B cell (primary cell): Measurements from ENCODE around the gene ZNF385D. TPM values are rescaled to one million over a fixed set of nuclear protein-coding genes. Genes with fewer than 3 reads are reported as not detected.

Experiments
- ATAC-seq: fragments of 200-7000 bp; cut with Tn5 transposase; one replicate; pipeline ENCODE4 v1.10.0; 2021; ENCODE audit warnings: low read depth, mild to moderate bottlenecking, moderate number of reproducible peaks, moderate library complexity
- CTCF ChIA-PET: fragments of 350-600 bp; sonication (Branson Sonifier 250); formaldehyde crosslinking; loops from one replicate; lab custom pipeline; 2021; ENCODE audit warnings: antibody characterized with exemption, inconsistent platforms; lab: Charles Lee
- POLR2A ChIA-PET: fragments of 350-600 bp; sonication (Branson Sonifier 250); formaldehyde crosslinking; loops from one replicate; lab custom pipeline; 2021; ENCODE audit warnings: antibody characterized with exemption; lab: Charles Lee
- DNase-seq: peaks from one replicate; pipeline ENCODE4 v3.0.0; 2013
- H2AFZ ChIP-seq: 2 replicates; pipeline ENCODE4 v1.6.1; 2012; ENCODE audit warnings: mild to moderate bottlenecking, low read depth, low read length; ENCODE audit not compliant: insufficient read depth, poor library complexity, severe bottlenecking
- H3K27ac ChIP-seq, 2 donors: 1 replicate in 1 of 2; 2 replicates in 1 of 2; pipeline ENCODE4 v1.5.1; 2012 to 2013; ENCODE audit warnings: low read length in 2 of 2, mild to moderate bottlenecking in 2 of 2, moderate library complexity in 1 of 2
- H3K27me3 ChIP-seq, 4 experiments: fragments of 200-600 bp in 1 of 4; sonication (generic) in 1 of 4; replicated peaks in 1 of 4; 1 replicate in 2 of 4; 2 replicates in 2 of 4; pipeline versions ENCODE4 v1.6.1 to v1.7.0; 2013 to 2016; ENCODE audit warnings: low read length in 3 of 4, mild to moderate bottlenecking in 2 of 4, mixed read lengths in 1 of 4, moderate library complexity in 1 of 4; ENCODE audit not compliant: insufficient read depth in 4 of 4, control insufficient read depth in 3 of 4; ENCODE audit errors: control extremely low read depth in 1 of 4
- H3K36me3 ChIP-seq, 2 experiments: replicated peaks in 1 of 2; 1 replicate in 1 of 2; 2 replicates in 1 of 2; pipeline versions ENCODE4 v1.6.1 to v1.7.1; 2013; ENCODE audit warnings: low read length in 1 of 2; ENCODE audit not compliant: insufficient read depth in 2 of 2, control insufficient read depth in 1 of 2; ENCODE audit errors: control extremely low read depth in 1 of 2, extremely low read depth in 1 of 2
- H3K4me1 ChIP-seq, 2 donors: fragments of 200-600 bp in 1 of 2; sonication (generic) in 1 of 2; 1 replicate in 1 of 2; 2 replicates in 1 of 2; pipeline versions ENCODE4 v1.5.1 to v1.6.1; 2013 to 2017; ENCODE audit warnings: low read length in 2 of 2; ENCODE audit not compliant: control insufficient read depth in 2 of 2, insufficient read depth in 2 of 2
- H3K4me2 ChIP-seq: replicated peaks from 2 replicates; pipeline ENCODE3; 2012; ENCODE audit warnings: mild to moderate bottlenecking, low read depth, low read length; ENCODE audit not compliant: poor library complexity, severe bottlenecking
- H3K4me3 ChIP-seq, 5 experiments: fragments of 200-600 bp in 1 of 5; sonication (generic) in 1 of 5; 1 replicate in 3 of 5; 2 replicates in 2 of 5; pipeline versions ENCODE4 v1.5.1 to v1.7.0; 2011 to 2016; ENCODE audit warnings: low read length in 4 of 5, mild to moderate bottlenecking in 4 of 5, low read depth in 2 of 5, control low read depth in 1 of 5, moderate library complexity in 1 of 5; ENCODE audit not compliant: insufficient read depth in 1 of 5; ENCODE audit errors: control extremely low read depth in 1 of 5, extremely low read depth in 1 of 5
- H3K79me2 ChIP-seq: fragments of 200-600 bp; sonication (generic); one replicate; pipeline ENCODE4 v1.6.0; 2016; ENCODE audit warnings: low read length; ENCODE audit not compliant: control insufficient read depth, insufficient read depth
- H3K9ac ChIP-seq: fragments of 200-600 bp; sonication (generic); 2 replicates; pipeline ENCODE4 v1.6.1; 2017; ENCODE audit warnings: mild to moderate bottlenecking, low read length, moderate library complexity
- H3K9me3 ChIP-seq, 3 donors: one replicate each; pipeline versions ENCODE4 v1.6.1 to v1.7.1; 2013; ENCODE audit warnings: low read length in 2 of 3; ENCODE audit not compliant: control insufficient read depth in 2 of 3, insufficient read depth in 1 of 3; ENCODE audit errors: control extremely low read depth in 1 of 3
- H4K20me1 ChIP-seq: 2 replicates; pipeline ENCODE4 v1.6.0; 2012; ENCODE audit warnings: mild to moderate bottlenecking, low read length; ENCODE audit not compliant: insufficient read depth, control insufficient read depth, poor library complexity, severe bottlenecking
- H3K27ac Mint-ChIP-seq: one replicate; pipeline ENCODE4 v1.8.0; 2021; ENCODE audit warnings: mixed read lengths
- H3K27me3 Mint-ChIP-seq: one replicate; pipeline ENCODE4 v1.8.0; 2021; ENCODE audit warnings: mixed read lengths
- H3K4me1 Mint-ChIP-seq: one replicate; pipeline ENCODE4 v1.8.0; 2021; ENCODE audit warnings: mixed read lengths
- H3K4me3 Mint-ChIP-seq: one replicate; pipeline ENCODE4 v1.8.0; 2021; ENCODE audit warnings: mixed read lengths
- H3K9me3 Mint-ChIP-seq: one replicate; pipeline ENCODE4 v1.8.0; 2022; ENCODE audit warnings: mixed read lengths; ENCODE audit not compliant: insufficient read depth
- CTCF ChIP-seq: fragments of 200-600 bp; IDR thresholded peaks from one replicate; pipeline ENCODE4 v1.8.0; 2022; ENCODE audit warnings: antibody characterized with exemption, mild to moderate bottlenecking
- EZH2 ChIP-seq: IDR thresholded peaks from 2 replicates; pipeline ENCODE4 v1.6.1; 2012; ENCODE audit warnings: borderline replicate concordance, low read depth, mild to moderate bottlenecking, moderate library complexity, low read length; ENCODE audit not compliant: insufficient read depth, poor library complexity, severe bottlenecking
- WGBS: methylation state at CpG from one replicate; pipeline ENCODE4 v1.1.5; 2013; ENCODE audit warnings: missing lambda C conversion rate; ENCODE audit not compliant: insufficient coverage; 5-methylcytosine and 5-hydroxymethylcytosine counted together
- intact Hi-C: fragments of 100-400 bp; cut with micrococcal nuclease; formaldehyde crosslinking; loops from one replicate; pipeline ENCODE4 v1.10.0; 2022
- polyA plus RNA-seq: library from polyadenylated mRNA; depleted of rRNA; stranded (reverse); fragments of >200 nt; gene quantifications from 2 replicates; pipeline ENCODE4 v1.2.3, GENCODE V29; 2012
- total RNA-seq, 2 donors: library from RNA; stranded (reverse); fragments of 120-200 nt in 1 of 2; gene quantifications; 1 replicate in 1 of 2; 2 replicates in 1 of 2; pipeline versions ENCODE4 v1.2.3 to v1.2.4, GENCODE V29; 2013 to 2022

Gene ZNF385D
- total and polyA plus RNA-seq, 2 donors (not counting 1 experiment from before 2014, with no cell fraction given) = not detected

- WGBS = no CpG with 5 or more reads among the region's 3 CpGs
- Histone ChIP-seq H3K4me2 (no peak overlapping the region), H3K27ac (no peak overlapping the region), H2AFZ (no peak overlapping the region), H3K36me3 (no peaks in the 10 kb centered on the region), H4K20me1 (no peaks in the 10 kb centered on the region), H3K4me1 (no peaks in the 10 kb centered on the region), H3K79me2 (no peaks in the 10 kb centered on the region), H3K9ac (no peak overlapping the region), H3K9me3 (no peaks in the 10 kb centered on the region), H3K27me3 (no peaks in the 10 kb centered on the region), H3K4me3 (no peak overlapping the region)
- ChIA-PET CTCF (no interaction called here), POLR2A (no interaction called here)
- no peak for TF ChIP-seq CTCF
- no peak for TF ChIP-seq EZH2
- no peak overlapping the region for H3K4me3 Mint-ChIP-seq
- intact Hi-C loops = no loop called here
- no peak for DNase-seq
- ATAC-seq = no peak
- H3K4me1 Mint-ChIP-seq = no peaks in the 10 kb centered on the region
- no peaks in the 10 kb centered on the region for H3K9me3 Mint-ChIP-seq
- H3K27ac Mint-ChIP-seq = no peak overlapping the region
- H3K27me3 Mint-ChIP-seq = no peaks in the 10 kb centered on the region
Measured at GRCh38 chr3:21673393-21673792, 77.6 kb downstream of the ZNF385D start.

- Histone ChIP-seq H2AFZ (no peak overlapping the region), H3K9ac (no peak overlapping the region), H3K4me1 (no peaks in the 10 kb centered on the region), H4K20me1 (no peaks in the 10 kb centered on the region), H3K9me3 (no peaks in the 10 kb centered on the region), H3K27me3 (no peaks in the 10 kb centered on the region), H3K4me2 (no peak overlapping the region), H3K79me2 (no peaks in the 10 kb centered on the region), H3K4me3 (no peak overlapping the region), H3K27ac (no peak overlapping the region), H3K36me3 (no peaks in the 10 kb centered on the region)
- intact Hi-C loops = no loop called here
- ChIA-PET POLR2A (no interaction called here), CTCF (no interaction called here)
- Mint-ChIP-seq H3K4me1 (no peaks in the 10 kb centered on the region), H3K27me3 (no peaks in the 10 kb centered on the region), H3K27ac (no peak overlapping the region), H3K4me3 (no peak overlapping the region), H3K9me3 (no peaks in the 10 kb centered on the region)
- no peak for TF ChIP-seq EZH2
- TF ChIP-seq CTCF = no peak
- no peak for DNase-seq
- no peak for ATAC-seq
- WGBS = no CpG with 5 or more reads among the region's 1 CpG
Measured at GRCh38 chr3:21672303-21672702, 78.7 kb downstream of the ZNF385D start.
